ENCODE data around the gene RLF. TPM values are rescaled to one million over a fixed set of nuclear protein-coding genes. Genes with fewer than 3 reads are reported as not detected.
"Not testable (repeated sequence)": the region's sequence is repeated elsewhere in the genome, so short reads cannot be mapped to it uniquely, and the experiment has no call there.

The RLF gene
- polyA plus RNA-seq, 2 of the 4 experiments (the other 2 are of a cell fraction): 4.7 to 7.9 TPM

DNA sequence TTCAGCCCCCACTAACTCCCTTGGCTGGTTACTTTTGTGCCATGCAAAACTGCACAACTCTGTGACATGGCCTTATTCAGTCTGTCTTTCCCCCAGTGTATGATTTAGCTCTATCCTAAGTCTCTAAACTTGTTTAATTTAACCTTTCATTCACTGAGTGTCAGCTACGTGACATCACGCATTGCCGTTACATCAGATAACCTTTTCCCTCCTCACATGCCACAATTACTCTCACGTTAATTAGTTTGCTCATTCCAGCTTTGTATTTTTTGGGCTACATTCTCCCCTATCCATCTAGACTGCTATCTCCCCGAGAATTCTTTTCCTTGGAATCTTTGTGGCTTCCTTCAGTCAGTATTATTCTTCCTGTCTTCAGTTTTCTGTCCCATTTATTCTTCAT, 57.1 kb downstream of the RLF start:
- Histone ChIP-seq H3K9me3 (no peaks in the 10 kb centered on the region), H3K27ac (no peak overlapping the region), H3K4me2 (no peak overlapping the region), H3K4me3 (no peak overlapping the region), H3K4me1 (no peaks in the 10 kb centered on the region)
- TF ChIP-seq RCOR1 (IDR thresholded peaks at IDR 0.05; ENCODE audit: low read depth, low read length) (no peak), ZNF302 (CRISPR knock-in tag; IDR thresholded peaks at IDR 0.05) (no peak), EHF (CRISPR knock-in tag; IDR thresholded peaks at IDR 0.05) (no peak), HOXB5 (CRISPR knock-in tag; IDR thresholded peaks at IDR 0.05) (no peak), POLR2A (IDR thresholded peaks at IDR 0.05; ENCODE audit: low read length) (no peak), CHD4 (IDR thresholded peaks at IDR 0.05; ENCODE audit: borderline replicate concordance) (no peak), POLR2AphosphoS2 (conservative IDR thresholded peaks at IDR 0.05; ENCODE audit: low read length) (no peak), CHD2 (IDR thresholded peaks at IDR 0.05; ENCODE audit: low read length, partially characterized antibody) (no peak), SMC3 (IDR thresholded peaks at IDR 0.05) (no peak), RNF2 (IDR thresholded peaks at IDR 0.05; ENCODE audit: borderline replicate concordance, low read depth) (no peak)
- TF ChIP-seq, protein P1, sequence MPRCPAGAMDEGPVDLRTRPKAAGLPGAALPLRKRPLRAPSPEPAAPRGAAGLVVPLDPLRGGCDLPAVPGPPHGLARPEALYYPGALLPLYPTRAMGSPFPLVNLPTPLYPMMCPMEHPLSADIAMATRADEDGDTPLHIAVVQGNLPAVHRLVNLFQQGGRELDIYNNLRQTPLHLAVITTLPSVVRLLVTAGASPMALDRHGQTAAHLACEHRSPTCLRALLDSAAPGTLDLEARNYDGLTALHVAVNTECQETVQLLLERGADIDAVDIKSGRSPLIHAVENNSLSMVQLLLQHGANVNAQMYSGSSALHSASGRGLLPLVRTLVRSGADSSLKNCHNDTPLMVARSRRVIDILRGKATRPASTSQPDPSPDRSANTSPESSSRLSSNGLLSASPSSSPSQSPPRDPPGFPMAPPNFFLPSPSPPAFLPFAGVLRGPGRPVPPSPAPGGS (IDR thresholded peaks at IDR 0.05): no peak
- TF ChIP-seq, protein P2, sequence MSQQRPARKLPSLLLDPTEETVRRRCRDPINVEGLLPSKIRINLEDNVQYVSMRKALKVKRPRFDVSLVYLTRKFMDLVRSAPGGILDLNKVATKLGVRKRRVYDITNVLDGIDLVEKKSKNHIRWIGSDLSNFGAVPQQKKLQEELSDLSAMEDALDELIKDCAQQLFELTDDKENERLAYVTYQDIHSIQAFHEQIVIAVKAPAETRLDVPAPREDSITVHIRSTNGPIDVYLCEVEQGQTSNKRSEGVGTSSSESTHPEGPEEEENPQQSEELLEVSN (IDR thresholded peaks at IDR 0.05; ENCODE audit: borderline replicate concordance, low read depth): no peak
- DNase-seq (ENCODE audit: low read depth in 1 of 2, low spot score in 1 of 2) (no peak), ATAC-seq (no peak), FAIRE-seq (no peak)
- 93% methylated on average over 5 of the region's 5 CpGs for WGBS (ENCODE audit: missing lambda C conversion rate)
- CTCF ChIA-PET: no interaction called here
- POLR2A ChIA-PET: no interaction called here

DNA sequence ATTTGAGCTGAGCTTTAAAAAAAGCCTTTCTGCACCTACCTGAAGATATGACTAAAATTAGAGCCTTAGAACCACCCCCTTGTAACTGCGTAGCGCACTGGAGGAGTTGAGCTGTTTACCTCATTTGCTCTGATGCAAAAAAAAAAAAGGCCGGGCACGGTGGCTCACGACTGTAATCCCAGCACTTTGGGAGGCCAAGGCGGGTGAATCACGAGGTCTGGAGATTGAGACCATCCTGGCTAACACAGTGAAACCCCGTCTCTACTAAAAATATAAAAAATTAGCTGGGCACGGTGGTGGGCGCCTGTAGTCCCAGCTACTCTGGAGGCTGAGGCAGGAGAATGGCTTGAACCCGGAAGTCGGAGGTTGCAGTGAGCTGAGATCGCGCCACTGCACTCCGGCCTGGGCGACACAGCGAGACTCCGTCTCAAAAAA, 60.3 kb downstream of the RLF start:
- H3K4me1 ChIP-seq; H3K27ac ChIP-seq; CTCF ChIA-PET; ATAC-seq; FAIRE-seq; H3K9me3 ChIP-seq; H3K4me3 ChIP-seq; DNase-seq (ENCODE audit: low read depth in 1 of 2, low spot score in 1 of 2); H3K4me2 ChIP-seq: not testable (repeated sequence)
- POLR2A ChIA-PET: interaction anchor here (0.7 kb wide), 1 partner anchor 94 kb away, joined by 3 read pairs; no protein-coding TSS in a partner anchor
- WGBS (ENCODE audit: missing lambda C conversion rate): 94% methylated on average over 18 of the region's 18 CpGs

DNA sequence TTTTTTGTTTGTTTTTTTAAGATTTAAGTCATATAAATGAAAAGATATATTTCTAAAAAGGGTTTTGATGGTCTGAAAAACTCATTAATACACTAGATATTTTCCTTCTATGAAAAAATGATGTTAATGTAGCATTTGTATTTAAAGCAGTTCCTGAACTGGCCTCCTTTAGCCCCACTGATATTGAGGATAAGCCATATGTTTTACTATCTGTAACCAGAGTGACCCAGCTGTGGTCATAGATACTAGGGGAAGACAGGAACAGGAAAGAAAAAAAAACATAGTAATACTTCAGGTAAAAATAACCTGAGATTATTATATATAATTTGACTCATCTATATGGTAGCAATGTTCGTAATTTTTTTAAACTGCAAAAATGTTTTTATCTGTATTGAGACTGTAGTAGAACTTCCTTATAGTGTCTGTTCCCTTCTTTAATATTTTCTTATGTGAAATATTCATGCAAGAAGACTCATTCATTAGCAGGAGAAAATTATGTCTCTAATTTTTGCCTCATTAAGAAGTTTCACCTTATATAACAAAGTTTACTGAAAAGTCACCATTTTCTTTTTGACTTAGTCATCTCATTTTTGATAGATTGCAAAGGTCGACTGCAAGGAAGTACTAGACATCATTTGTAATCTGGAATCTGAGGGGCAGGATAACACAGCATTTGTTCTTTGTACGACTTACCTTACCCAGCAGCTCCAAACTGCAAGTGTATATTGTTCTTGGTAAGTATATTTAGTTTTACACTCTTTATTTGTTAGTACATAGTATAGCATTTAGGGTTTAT, 61.0 kb downstream of the RLF start:
- Histone ChIP-seq H3K4me3 (no peak overlapping the region), H3K4me1 (no peaks in the 10 kb centered on the region), H3K4me2 (no peak overlapping the region), H3K27ac (no peak overlapping the region), H3K9me3 (no peaks in the 10 kb centered on the region)
- DNase-seq (ENCODE audit: low read depth in 1 of 2, low spot score in 1 of 2) (no peak), ATAC-seq (no peak), FAIRE-seq (no peak)
- POLR2A ChIA-PET: interaction anchor here (0.7 kb wide), 1 partner anchor 94 kb away, joined by 3 read pairs; no protein-coding TSS in a partner anchor
- WGBS (ENCODE audit: missing lambda C conversion rate): 70% methylated on average over 3 of the region's 3 CpGs
- CTCF ChIA-PET: no interaction called here
- TF ChIP-seq HOXB13 (CRISPR knock-in tag; IDR thresholded peaks at IDR 0.05; ENCODE audit: low read depth): no peak
- no peak for TF ChIP-seq KDM1A (IDR thresholded peaks at IDR 0.05; ENCODE audit: low read depth)
- no peak for TF ChIP-seq EHF (CRISPR knock-in tag; IDR thresholded peaks at IDR 0.05)

DNA sequence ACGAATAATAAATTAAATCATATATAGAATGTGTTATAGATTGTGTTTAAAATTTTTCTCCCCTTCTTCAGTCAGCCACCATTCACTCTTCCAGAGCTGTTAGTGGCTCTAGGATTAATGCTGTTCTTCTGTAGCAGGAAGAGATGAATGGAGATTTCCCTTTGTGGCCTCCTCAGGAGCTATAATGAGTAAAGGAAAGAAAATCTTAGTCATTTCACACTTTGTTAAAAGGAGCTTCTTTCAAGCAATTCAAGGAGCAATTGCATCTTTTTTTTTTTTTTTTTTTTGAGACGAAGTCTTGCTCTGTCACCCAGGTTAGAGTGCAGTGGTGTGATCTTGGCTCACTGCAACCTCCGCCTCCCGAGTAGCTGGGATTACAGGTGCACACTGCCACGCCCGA, 62.9 kb downstream of the RLF start:
- CTCF ChIA-PET: interaction anchor here (0.5 to 1.1 kb wide), 2 partner anchors 41 to 136 kb away, joined by 3 to 4 read pairs; no protein-coding TSS in a partner anchor
- no peaks in the 10 kb centered on the region for H3K4me1 ChIP-seq
- POLR2A ChIA-PET: no interaction called here
- no peak overlapping the region for H3K4me3 ChIP-seq
- no peak for TF ChIP-seq CBX2 (IDR thresholded peaks at IDR 0.05; ENCODE audit: borderline replicate concordance, low read depth)
- TF ChIP-seq, protein P1 (IDR thresholded peaks at IDR 0.05): no peak
- TF ChIP-seq, protein P3, sequence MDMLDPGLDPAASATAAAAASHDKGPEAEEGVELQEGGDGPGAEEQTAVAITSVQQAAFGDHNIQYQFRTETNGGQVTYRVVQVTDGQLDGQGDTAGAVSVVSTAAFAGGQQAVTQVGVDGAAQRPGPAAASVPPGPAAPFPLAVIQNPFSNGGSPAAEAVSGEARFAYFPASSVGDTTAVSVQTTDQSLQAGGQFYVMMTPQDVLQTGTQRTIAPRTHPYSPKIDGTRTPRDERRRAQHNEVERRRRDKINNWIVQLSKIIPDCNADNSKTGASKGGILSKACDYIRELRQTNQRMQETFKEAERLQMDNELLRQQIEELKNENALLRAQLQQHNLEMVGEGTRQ (IDR thresholded peaks at IDR 0.05): no peak
- TF ChIP-seq FOSL2 (IDR thresholded peaks at IDR 0.05): no peak
- TF ChIP-seq FOSL2 (CRISPR knock-in tag; IDR thresholded peaks at IDR 0.05): no peak
- TF ChIP-seq BHLHE40 (IDR thresholded peaks at IDR 0.05; ENCODE audit: low read depth, low read length): no peak
- TF ChIP-seq, protein P4, sequence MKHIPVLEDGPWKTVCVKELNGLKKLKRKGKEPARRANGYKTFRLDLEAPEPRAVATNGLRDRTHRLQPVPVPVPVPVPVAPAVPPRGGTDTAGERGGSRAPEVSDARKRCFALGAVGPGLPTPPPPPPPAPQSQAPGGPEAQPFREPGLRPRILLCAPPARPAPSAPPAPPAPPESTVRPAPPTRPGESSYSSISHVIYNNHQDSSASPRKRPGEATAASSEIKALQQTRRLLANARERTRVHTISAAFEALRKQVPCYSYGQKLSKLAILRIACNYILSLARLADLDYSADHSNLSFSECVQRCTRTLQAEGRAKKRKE (CRISPR knock-in tag; IDR thresholded peaks at IDR 0.05; ENCODE audit: low read depth): no peak
- no peak for TF ChIP-seq RCOR1 (IDR thresholded peaks at IDR 0.05; ENCODE audit: low read depth, low read length)
- TF ChIP-seq SREBF2 (IDR thresholded peaks at IDR 0.05): no peak
- no peak for ATAC-seq
- no peak for FAIRE-seq
- no peak for DNase-seq (ENCODE audit: low read depth in 1 of 2, low spot score in 1 of 2)
- H3K4me2 ChIP-seq: no peak overlapping the region
- H3K27ac ChIP-seq: no peak overlapping the region
- 92% methylated on average over 6 of the region's 6 CpGs for WGBS (ENCODE audit: missing lambda C conversion rate)
- H3K9me3 ChIP-seq: no peaks in the 10 kb centered on the region
